GM19467 (cell line): ENCODE measurements around the gene SPDYE11.
"Not testable (repeated sequence)": the region's sequence is repeated elsewhere in the genome, so short reads cannot be mapped to it uniquely, and the experiment has no call there.

ENCODE experiments used
- ATAC-seq: cut with Tn5 transposase; IDR thresholded peaks from one replicate; pipeline ENCODE4 v1.9.1; 2021; ENCODE audit warnings: mild to moderate bottlenecking, moderate library complexity; ENCODE audit not compliant: unreplicated experiment

SPDYE11 gene

GRCh38 chr7:73057811-73058210 is at the start of gene SPDYE11:
SPDYE11 (minus strand) TSS chr7:73057911; CDS start chr7:73056111, 1,800 bp downstream.
- ATAC-seq, result not testable (repeated sequence)

GRCh38 chr7:73085938-73086337 is 28.2 kb upstream of the SPDYE11 start, which contains the start of gene SPDYE9:
SPDYE9 (minus strand) TSS chr7:73086038; CDS start chr7:73084238, 1,800 bp downstream.
- ATAC-seq, result not testable (repeated sequence)

- ATAC-seq, result not testable (repeated sequence)
Observed at GRCh38 chr7:73029666-73030065, 28.0 kb downstream of the SPDYE11 start, which contains the start of gene SPDYE8. SPDYE8 (minus strand) TSS chr7:73029766; CDS start chr7:73027966, 1,800 bp downstream.

GRCh38 chr7:73006491-73006890 is 51.2 kb downstream of the SPDYE11 start:
- not testable (repeated sequence) for ATAC-seq

GRCh38 chr7:73005693-73006447 is 51.8 kb downstream of the SPDYE11 start:
- ATAC-seq, result peak; percentile 62

- peak; percentile 82 for ATAC-seq
Observed at GRCh38 chr7:73005356-73005692, 52.4 kb downstream of the SPDYE11 start.

GRCh38 chr7:72997887-72998468 is 59.7 kb downstream of the SPDYE11 start:
- ATAC-seq, result not testable (repeated sequence)
